Naive thymus-derived CD4-positive, alpha-beta T cell (primary cell): Measurements from ENCODE around the gene HECW1. TPM values are rescaled to one million over a fixed set of nuclear protein-coding genes. Genes with fewer than 3 reads are reported as not detected.
A peak's percentile ranks its signal among the peaks of the same experiment; 100 is the strongest.

ENCODE experiments used
- ATAC-seq: fragments of 150-1000 bp; cut with Tn5 transposase; 2 replicates; pipeline ENCODE4 v1.10.0; 2021; ENCODE audit warnings: mild to moderate bottlenecking, moderate library complexity
- CTCF ChIA-PET: fragments of 350-600 bp; sonication (Branson Sonifier 250); formaldehyde crosslinking; loops from one replicate; lab custom pipeline; 2021; ENCODE audit warnings: antibody characterized with exemption; lab: Charles Lee
- POLR2A ChIA-PET: fragments of 350-600 bp; sonication (Branson Sonifier 250); formaldehyde crosslinking; loops from one replicate; lab custom pipeline; 2021; ENCODE audit warnings: antibody characterized with exemption, inconsistent platforms; lab: Charles Lee
- DNase-seq, 9 donors: peaks; one replicate each; pipeline versions ENCODE4 v3.0.0 to v3.0.0-alpha.2; 2020 to 2022; ENCODE audit warnings: mixed read lengths in 1 of 9
- H3K27ac ChIP-seq: one replicate; pipeline ENCODE4 v1.7.0; 2013; ENCODE audit warnings: mild to moderate bottlenecking, low read depth, low read length, moderate library complexity
- H3K27me3 ChIP-seq, 2 donors: one replicate each; pipeline ENCODE4 v1.7.0; 2013; ENCODE audit warnings: low read length in 2 of 2, mild to moderate bottlenecking in 2 of 2, moderate library complexity in 2 of 2; ENCODE audit not compliant: control insufficient read depth in 2 of 2, insufficient read depth in 2 of 2
- H3K36me3 ChIP-seq, 3 experiments: 1 replicate in 2 of 3; 2 replicates in 1 of 3; pipeline ENCODE4 v1.7.0; 2013; ENCODE audit warnings: low read length in 3 of 3, mild to moderate bottlenecking in 3 of 3, moderate library complexity in 1 of 3; ENCODE audit not compliant: insufficient read depth in 3 of 3, control insufficient read depth in 2 of 3
- H3K4me1 ChIP-seq, 2 donors: one replicate each; pipeline ENCODE4 v1.7.0; 2013; ENCODE audit warnings: low read length in 2 of 2, mild to moderate bottlenecking in 2 of 2, moderate library complexity in 1 of 2; ENCODE audit not compliant: control insufficient read depth in 2 of 2, insufficient read depth in 2 of 2
- H3K4me3 ChIP-seq: 2 replicates; pipeline ENCODE4 v1.7.0; 2013; ENCODE audit warnings: mild to moderate bottlenecking, low read length
- H3K9me3 ChIP-seq, 3 experiments: 1 replicate in 2 of 3; 2 replicates in 1 of 3; pipeline ENCODE4 v1.7.0; 2013; ENCODE audit warnings: low read length in 3 of 3; ENCODE audit not compliant: control insufficient read depth in 2 of 3
- H3K27ac Mint-ChIP-seq, 9 donors: one replicate each; pipeline ENCODE4 v1.8.0; 2020 to 2022; ENCODE audit warnings: mixed read lengths in 9 of 9, mild to moderate bottlenecking in 8 of 9, moderate library complexity in 5 of 9, inconsistent platforms in 2 of 9
- H3K27me3 Mint-ChIP-seq, 5 donors: one replicate each; pipeline ENCODE4 v1.8.0; 2021 to 2022; ENCODE audit warnings: mixed read lengths in 5 of 5, mild to moderate bottlenecking in 1 of 5
- H3K36me3 Mint-ChIP-seq, 5 donors: one replicate each; pipeline ENCODE4 v1.8.0; 2020 to 2022; ENCODE audit warnings: mixed read lengths in 5 of 5, mild to moderate bottlenecking in 3 of 5, inconsistent platforms in 1 of 5
- H3K4me1 Mint-ChIP-seq, 7 donors: one replicate each; pipeline ENCODE4 v1.8.0; 2020 to 2022; ENCODE audit warnings: mixed read lengths in 7 of 7, mild to moderate bottlenecking in 3 of 7, inconsistent platforms in 1 of 7
- H3K4me3 Mint-ChIP-seq, 10 donors: one replicate each; pipeline ENCODE4 v1.8.0; 2020 to 2022; ENCODE audit warnings: mild to moderate bottlenecking in 10 of 10, mixed read lengths in 10 of 10, moderate library complexity in 6 of 10, inconsistent platforms in 2 of 10
- H3K9me3 Mint-ChIP-seq, 11 donors: one replicate each; pipeline ENCODE4 v1.8.0; 2020 to 2022; ENCODE audit warnings: mixed read lengths in 11 of 11, mild to moderate bottlenecking in 4 of 11, inconsistent platforms in 1 of 11, moderate library complexity in 1 of 11
- intact Hi-C, 2 donors: fragments of 100-400 bp; cut with micrococcal nuclease; formaldehyde crosslinking; loops; one replicate each; pipeline ENCODE4 v1.15.1; 2023
- polyA plus RNA-seq, 2 donors: library from polyadenylated mRNA; unstranded; fragments of 300-500 nt; fragmentation: Illumina TruSeq; gene quantifications; one replicate each; pipeline ENCODE4 v1.2.3, GENCODE V29; 2021
- total RNA-seq, 6 experiments: library from RNA in 5 of 6; stranded (reverse) in 5 of 6; gene quantifications; 1 replicate in 5 of 6; 2 replicates in 1 of 6; pipeline ENCODE4 v1.2.3 and lab custom pipeline; 2021 to 2026

HECW1 gene
- total and polyA plus RNA-seq, 7 experiments from 2014 or later, result not detected

- Histone ChIP-seq H3K27ac (no peak overlapping the region), H3K4me3 (no peak overlapping the region), H3K36me3 (no peaks in the 10 kb centered on the region), H3K4me1 (no peaks in the 10 kb centered on the region), H3K27me3 (no peaks in the 10 kb centered on the region), H3K9me3 (no peaks in the 10 kb centered on the region)
- Mint-ChIP-seq H3K4me3 (no peak overlapping the region), H3K27ac (no peak overlapping the region), H3K27me3 (peaks cover 0 to 7% (median 5%) of the 10 kb centered on the region in 5 donors), H3K36me3 (no peaks in the 10 kb centered on the region), H3K4me1 (peaks cover 0 to 4% (median 0%) of the 10 kb centered on the region in 7 donors), H3K9me3 (no peaks in the 10 kb centered on the region)
- ChIA-PET POLR2A (no interaction called here), CTCF (no interaction called here)
- DNase-seq (no peak), ATAC-seq (no peak)
- intact Hi-C loops, result no loop called here
These were observed 332.5 kb downstream of the HECW1 start for GRCh38 chr7:43444711-43445578.

GRCh38 chr7:43449577-43449976 lies 337.1 kb downstream of the HECW1 start:
- Mint-ChIP-seq H3K36me3 (no peaks in the 10 kb centered on the region), H3K27me3 (peaks cover 5 to 17% (median 5%) of the 10 kb centered on the region in 5 donors), H3K4me1 (no peaks in the 10 kb centered on the region), H3K27ac (no peak overlapping the region), H3K9me3 (no peaks in the 10 kb centered on the region), H3K4me3 (no peak overlapping the region)
- intact Hi-C loops, result no loop called here
- Histone ChIP-seq H3K36me3 (no peaks in the 10 kb centered on the region), H3K4me3 (no peak overlapping the region), H3K27me3 (no peaks in the 10 kb centered on the region), H3K4me1 (no peaks in the 10 kb centered on the region), H3K27ac (no peak overlapping the region), H3K9me3 (no peaks in the 10 kb centered on the region)
- ATAC-seq, result no peak
- DNase-seq, result no peak
- ChIA-PET POLR2A (no interaction called here), CTCF (no interaction called here)

GRCh38 chr7:43450894-43451293 lies 338.4 kb downstream of the HECW1 start:
- Mint-ChIP-seq H3K9me3 (no peaks in the 10 kb centered on the region), H3K27me3 (peaks cover 5 to 22% (median 9%) of the 10 kb centered on the region in 5 donors), H3K4me1 (peaks cover 0 to 7% (median 4%) of the 10 kb centered on the region in 7 donors), H3K27ac (no peak overlapping the region), H3K4me3 (no peak overlapping the region), H3K36me3 (no peaks in the 10 kb centered on the region)
- H3K4me1 ChIP-seq, result no peaks in the 10 kb centered on the region
- H3K36me3 ChIP-seq, result no peaks in the 10 kb centered on the region
- ATAC-seq (no peak), DNase-seq (no peak)
- no peaks in the 10 kb centered on the region for H3K27me3 ChIP-seq
- H3K4me3 ChIP-seq, result no peak overlapping the region
- no peak overlapping the region for H3K27ac ChIP-seq
- ChIA-PET POLR2A (no interaction called here), CTCF (no interaction called here)
- no peaks in the 10 kb centered on the region for H3K9me3 ChIP-seq
- intact Hi-C loops, result loop anchor here (10.0 kb wide), 2 partner anchors 274 to 384 kb away; partner anchors contain the start of gene COA1 (in 1 of the 2)

GRCh38 chr7:43454936-43455518 lies 342.6 kb downstream of the HECW1 start:
- no peaks in the 10 kb centered on the region for H3K36me3 ChIP-seq
- H3K4me3 Mint-ChIP-seq, result no peak overlapping the region
- DNase-seq (peak in 1 of 9 donors; percentile 9), ATAC-seq (peak; percentile 42)
- H3K9me3 Mint-ChIP-seq, result no peaks in the 10 kb centered on the region
- no peaks in the 10 kb centered on the region for H3K9me3 ChIP-seq
- peak overlapping the region in 1 of 9 donors; percentile 20 for H3K27ac Mint-ChIP-seq
- no peaks in the 10 kb centered on the region for H3K36me3 Mint-ChIP-seq
- H3K4me3 ChIP-seq, result no peak overlapping the region
- intact Hi-C loops, result loop anchor here (5.0 to 10.0 kb wide), 3 partner anchors 270 to 513 kb away; partner anchors contain the start of gene COA1 (in 1 of the 2)
- peaks cover 0 to 7% (median 4%) of the 10 kb centered on the region in 7 donors for H3K4me1 Mint-ChIP-seq
- peaks cover 5 to 22% (median 7%) of the 10 kb centered on the region in 5 donors for H3K27me3 Mint-ChIP-seq
- POLR2A ChIA-PET, result no interaction called here
- H3K4me1 ChIP-seq, result no peaks in the 10 kb centered on the region
- no peak overlapping the region for H3K27ac ChIP-seq
- no peaks in the 10 kb centered on the region for H3K27me3 ChIP-seq
- CTCF ChIA-PET, result interaction anchor here (1.0 kb wide), 1 partner anchor 15 kb away, joined by 4 read pairs; no protein-coding TSS in a partner anchor

- H3K4me3 ChIP-seq, result no peak overlapping the region
- intact Hi-C loops, result loop anchor here (5.0 to 10.0 kb wide), 3 partner anchors 269 to 514 kb away; partner anchors contain the start of gene COA1 (in 1 of the 2)
- no peaks in the 10 kb centered on the region for H3K36me3 ChIP-seq
- no peaks in the 10 kb centered on the region for H3K4me1 ChIP-seq
- DNase-seq (no peak), ATAC-seq (no peak)
- Mint-ChIP-seq H3K4me1 (peaks cover 0 to 7% (median 4%) of the 10 kb centered on the region in 7 donors), H3K36me3 (no peaks in the 10 kb centered on the region), H3K27ac (peak overlapping the region in 1 of 9 donors; percentile 27), H3K27me3 (peaks cover 4 to 19% (median 5%) of the 10 kb centered on the region in 5 donors), H3K4me3 (no peak overlapping the region), H3K9me3 (no peaks in the 10 kb centered on the region)
- no peaks in the 10 kb centered on the region for H3K27me3 ChIP-seq
- ChIA-PET POLR2A (no interaction called here), CTCF (no interaction called here)
- H3K9me3 ChIP-seq, result no peaks in the 10 kb centered on the region
- no peak overlapping the region for H3K27ac ChIP-seq
These were observed 343.8 kb downstream of the HECW1 start for GRCh38 chr7:43456200-43456599.

- H3K4me3 ChIP-seq, result no peak overlapping the region
- H3K9me3 ChIP-seq, result no peaks in the 10 kb centered on the region
- Mint-ChIP-seq H3K36me3 (no peaks in the 10 kb centered on the region), H3K27me3 (peaks cover 3 to 10% (median 7%) of the 10 kb centered on the region in 5 donors), H3K27ac (no peak overlapping the region), H3K4me1 (peaks cover 0 to 7% (median 4%) of the 10 kb centered on the region in 7 donors), H3K9me3 (no peaks in the 10 kb centered on the region), H3K4me3 (no peak overlapping the region)
- H3K36me3 ChIP-seq, result no peaks in the 10 kb centered on the region
- DNase-seq, result no peak
- no peak overlapping the region for H3K27ac ChIP-seq
- H3K27me3 ChIP-seq, result no peaks in the 10 kb centered on the region
- no peaks in the 10 kb centered on the region for H3K4me1 ChIP-seq
- intact Hi-C loops, result loop anchor here (5.0 to 10.0 kb wide), 3 partner anchors 266 to 516 kb away; partner anchors contain the start of gene COA1 (in 1 of the 2)
- ATAC-seq, result no peak
- ChIA-PET POLR2A (interaction anchor here (0.6 kb wide), 1 partner anchor 15 kb away, joined by 3 read pairs; no protein-coding TSS in a partner anchor), CTCF (no interaction called here)
These were observed 346.0 kb downstream of the HECW1 start for GRCh38 chr7:43458330-43459018.
